Measurements from ENCODE around the gene CHRNB4.

- TF ChIP-seq EZH2 (IDR thresholded peaks at IDR 0.05) (no peak), POLR2AphosphoS5 (IDR thresholded peaks at IDR 0.05; ENCODE audit: borderline replicate concordance, low read depth, low read length) (no peak), FOXP2 (optimal IDR thresholded peaks at IDR 0.05; ENCODE audit: control extremely low read depth, extremely low read length, insufficient read depth) (no peak)
Observed at GRCh38 chr15:78658823-78659222, 17.8 kb upstream of the CHRNB4 start.

Measured in SK-N-MC (cell line).